ENCODE results near the gene C16orf92. TPM values are rescaled to one million over a fixed set of nuclear protein-coding genes. Genes with fewer than 3 reads are reported as not detected.

C16orf92 gene
- total and polyA plus RNA-seq, 2 of the 13 experiments (the other 11 are each of a cell fraction or from before 2014, with no cell fraction given): not detected

- peak; percentile 99 for TF ChIP-seq TFDP2 (CRISPR knock-in tag; IDR thresholded peaks at IDR 0.05)
- TF ChIP-seq AKNA (CRISPR knock-in tag; IDR thresholded peaks at IDR 0.05; ENCODE audit: borderline replicate concordance): no peak
- no peak; the same call in 1 of the 2 replicates for TF ChIP-seq KMT2A (CRISPR knock-in tag; IDR thresholded peaks at IDR 0.05)
- peak; percentile 61; the same call in 1 of the 2 replicates for TF ChIP-seq E2F2 (CRISPR knock-in tag; IDR thresholded peaks at IDR 0.05; ENCODE audit: borderline replicate concordance)
- TF ChIP-seq ZNF687 (CRISPR knock-in tag; IDR thresholded peaks at IDR 0.05): peak; percentile 99
- TF ChIP-seq LCORL (IDR thresholded peaks at IDR 0.05): no peak
- peak; percentile 95 for TF ChIP-seq LCORL (CRISPR knock-in tag; IDR thresholded peaks at IDR 0.05)
- TF ChIP-seq FOXO4 (CRISPR knock-in tag; conservative IDR thresholded peaks at IDR 0.05): no peak
- no peak for TF ChIP-seq ZNF3 (CRISPR knock-in tag; IDR thresholded peaks at IDR 0.05)
- TF ChIP-seq SRY (CRISPR knock-in tag; IDR thresholded peaks at IDR 0.05): peak; percentile 53; the same call in 1 of the 2 replicates
- 0 out of 2 replicates have a peak, but pooled peaks have one; percentile 57 for TF ChIP-seq ETS1 (CRISPR knock-in tag; IDR thresholded peaks at IDR 0.05)
- peak; percentile 29; the same call in 1 of the 2 replicates for TF ChIP-seq ZNF768 (CRISPR knock-in tag; IDR thresholded peaks at IDR 0.05)
- no peak for TF ChIP-seq KLF13 (CRISPR knock-in tag; IDR thresholded peaks at IDR 0.05)
Observed at GRCh38 chr16:29973384-29974246, 49.4 kb upstream of the C16orf92 start, which contains the start of gene TAOK2 (continued).
